Esophagus squamous epithelium (tissue), 5 donors: ENCODE measurements around the gene ITPA. TPM values are rescaled to one million over a fixed set of nuclear protein-coding genes. Genes with fewer than 3 reads are reported as not detected.

ENCODE experiments used
- DNase-seq: peaks from one replicate; lab custom pipeline; 2025; lab: John Stamatoyannopoulos, UW
- H3K27ac ChIP-seq, 4 donors: fragments of 200-600 bp; sonication (generic); one replicate each; pipeline ENCODE4 v1.5.1; 2016 to 2019; ENCODE audit warnings: mild to moderate bottlenecking in 1 of 4
- H3K27me3 ChIP-seq, 4 donors: fragments of 200-600 bp; sonication (generic); 1 replicate in 3 of 4; 2 replicates in 1 of 4; pipeline versions ENCODE4 v1.5.1 to v1.6.0; 2017 to 2021; ENCODE audit warnings: antibody characterized with exemption in 1 of 4
- H3K36me3 ChIP-seq, 3 donors: fragments of 200-600 bp; sonication (generic); one replicate each; pipeline ENCODE4 v1.5.1; 2016 to 2019
- H3K4me1 ChIP-seq, 3 donors: fragments of 200-600 bp; sonication (generic); one replicate each; pipeline ENCODE4 v1.5.1; 2017 to 2019
- H3K4me3 ChIP-seq, 4 donors: fragments of 200-600 bp; sonication (generic); 1 replicate in 3 of 4; 2 replicates in 1 of 4; pipeline ENCODE4 v1.5.1; 2016 to 2019; ENCODE audit warnings: mild to moderate bottlenecking in 2 of 4, moderate library complexity in 1 of 4
- H3K9me3 ChIP-seq, 3 donors: fragments of 200-600 bp; sonication (generic); one replicate each; pipeline ENCODE4 v1.5.1; 2016 to 2019
- POLR2A ChIP-seq, 4 donors: fragments of 450-650 bp; IDR thresholded peaks; one replicate each; pipeline ENCODE4 v1.6.1; 2017; ENCODE audit warnings: antibody characterized with exemption in 4 of 4, mild to moderate bottlenecking in 4 of 4, moderate library complexity in 3 of 4
- WGBS, 2 donors: methylation state at CpG; one replicate each; pipeline ENCODE4 v1.1.5; 2018; 5-methylcytosine and 5-hydroxymethylcytosine counted together
- intact Hi-C: fragments of 100-400 bp; cut with DNase I; formaldehyde crosslinking; loops from one replicate; pipeline ENCODE4 v1.15.0; 2022
- total RNA-seq, 4 donors: library from RNA; depleted of rRNA; stranded (reverse); fragments of >200 nt; gene quantifications; one replicate each; pipeline ENCODE4 v1.1.0, GENCODE V29; 2016
- TF ChIP-seq, protein P1 (sequence below), 6 experiments: fragments of 450-650 bp in 4 of 6; fragments of 200-600 bp in 2 of 6; sonication (generic) in 2 of 6; IDR thresholded peaks; one replicate each; pipeline ENCODE4 v1.5.1; 2016 to 2019; ENCODE audit warnings: antibody characterized with exemption in 6 of 6, mild to moderate bottlenecking in 4 of 6, moderate library complexity in 4 of 6
- donor health status: DM: yes; HTN: yes; CAD: no.

Gene ITPA
- total RNA-seq, 4 donors from 2014 or later = 47.1 to 54.5 (median 48.7) TPM

DNA sequence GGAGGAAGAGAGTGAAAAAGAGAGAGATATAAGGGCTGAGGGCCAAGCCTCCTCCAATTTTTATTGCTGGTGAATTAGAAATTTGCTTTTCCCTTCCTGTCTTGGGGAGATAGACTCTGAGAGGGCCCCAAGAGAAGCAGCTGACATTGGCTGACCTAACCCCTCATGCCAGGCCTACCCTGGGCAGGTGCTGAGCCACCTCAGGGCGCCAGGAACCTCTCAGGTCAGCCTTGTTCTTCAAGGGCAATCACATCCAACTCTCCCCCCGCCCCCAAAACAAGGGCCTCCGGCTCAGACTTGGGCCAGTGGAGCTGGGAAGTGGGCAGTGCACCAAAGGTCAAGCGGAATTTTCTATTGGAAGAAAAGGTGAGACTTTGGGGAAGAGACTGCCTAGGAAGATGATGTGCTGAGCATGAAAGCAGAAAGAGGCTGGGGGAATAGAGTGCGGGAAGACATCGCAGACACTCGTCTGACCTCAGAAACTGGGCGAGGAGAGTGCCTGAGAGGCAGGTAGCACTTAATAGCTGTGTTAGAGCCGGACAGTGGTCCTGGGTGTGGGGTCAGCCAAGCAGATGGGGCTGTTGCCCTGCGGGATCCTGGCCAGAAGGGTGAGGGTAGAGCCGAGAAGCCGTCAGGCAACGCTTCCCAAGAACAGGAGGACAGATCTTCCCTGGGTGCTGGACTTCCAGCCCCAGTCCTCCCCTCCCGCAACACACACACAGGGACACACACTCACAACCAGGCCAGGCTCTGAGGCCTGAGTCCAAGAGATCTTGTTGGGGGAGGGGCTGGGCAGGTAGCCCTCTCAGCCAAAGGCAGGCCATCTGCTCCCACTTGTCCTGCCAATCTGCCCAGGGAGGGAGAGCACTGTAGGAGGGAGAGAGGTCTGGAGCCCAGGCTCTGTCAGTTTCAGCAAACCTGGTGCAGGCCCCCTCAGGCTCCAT lies 45.9 kb upstream of the ITPA start:
- no peak overlapping the region for H3K4me3 ChIP-seq
- 92% methylated on average over 9 to 12 of the region's 14 CpGs for WGBS, 2 donors
- no peaks in the 10 kb centered on the region for H3K36me3 ChIP-seq
- H3K4me1 ChIP-seq = peaks cover 5 to 32% (median 12%) of the 10 kb centered on the region in 3 donors
- peaks cover 0 to 17% (median 0%) of the 10 kb centered on the region in 4 donors for H3K27me3 ChIP-seq
- no peak for TF ChIP-seq POLR2A (IDR thresholded peaks at IDR 0.05)
- TF ChIP-seq, protein P1, sequence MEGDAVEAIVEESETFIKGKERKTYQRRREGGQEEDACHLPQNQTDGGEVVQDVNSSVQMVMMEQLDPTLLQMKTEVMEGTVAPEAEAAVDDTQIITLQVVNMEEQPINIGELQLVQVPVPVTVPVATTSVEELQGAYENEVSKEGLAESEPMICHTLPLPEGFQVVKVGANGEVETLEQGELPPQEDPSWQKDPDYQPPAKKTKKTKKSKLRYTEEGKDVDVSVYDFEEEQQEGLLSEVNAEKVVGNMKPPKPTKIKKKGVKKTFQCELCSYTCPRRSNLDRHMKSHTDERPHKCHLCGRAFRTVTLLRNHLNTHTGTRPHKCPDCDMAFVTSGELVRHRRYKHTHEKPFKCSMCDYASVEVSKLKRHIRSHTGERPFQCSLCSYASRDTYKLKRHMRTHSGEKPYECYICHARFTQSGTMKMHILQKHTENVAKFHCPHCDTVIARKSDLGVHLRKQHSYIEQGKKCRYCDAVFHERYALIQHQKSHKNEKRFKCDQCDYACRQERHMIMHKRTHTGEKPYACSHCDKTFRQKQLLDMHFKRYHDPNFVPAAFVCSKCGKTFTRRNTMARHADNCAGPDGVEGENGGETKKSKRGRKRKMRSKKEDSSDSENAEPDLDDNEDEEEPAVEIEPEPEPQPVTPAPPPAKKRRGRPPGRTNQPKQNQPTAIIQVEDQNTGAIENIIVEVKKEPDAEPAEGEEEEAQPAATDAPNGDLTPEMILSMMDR (IDR thresholded peaks at IDR 0.05) = no peak
- no peaks in the 10 kb centered on the region for H3K9me3 ChIP-seq
- DNase-seq = no peak
- no peak overlapping the region for H3K27ac ChIP-seq
- intact Hi-C loops = no loop called here

DNA sequence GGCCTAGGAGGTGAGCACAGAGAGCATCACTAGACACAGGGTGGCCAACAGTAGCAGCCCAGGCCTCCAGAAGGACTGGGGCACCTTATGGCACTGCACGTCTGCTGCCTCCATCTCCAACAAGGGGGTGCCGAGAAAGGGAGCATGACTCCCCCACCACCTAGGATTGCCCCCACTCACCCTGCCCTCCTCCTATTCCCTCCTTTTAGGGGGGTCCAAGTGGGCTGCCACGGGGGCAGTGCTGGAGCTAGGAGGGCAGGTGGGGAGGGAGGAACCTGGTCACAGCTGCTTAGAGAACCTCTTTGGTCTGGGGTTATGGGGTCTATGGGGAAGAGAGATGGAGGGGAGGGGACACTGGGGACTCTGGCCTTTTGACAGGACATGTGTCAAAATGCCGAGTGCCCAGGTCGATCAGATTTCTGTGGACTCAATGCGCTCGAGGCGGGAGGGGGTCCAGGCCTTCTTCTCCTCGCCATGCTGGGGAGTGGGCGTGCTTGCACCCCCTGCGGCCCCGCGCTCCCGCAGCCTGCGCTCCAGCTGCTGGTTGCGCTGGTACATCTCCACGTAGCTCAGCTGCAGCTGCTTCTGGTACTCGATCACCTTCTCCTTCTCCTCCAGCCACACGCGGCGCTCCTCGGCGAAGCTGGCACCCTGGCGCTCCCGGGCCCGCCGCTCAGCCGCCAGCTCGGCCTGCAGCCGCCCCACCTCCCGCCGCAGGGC lies 45.1 kb upstream of the ITPA start:
- no peak overlapping the region for H3K4me3 ChIP-seq
- no peak overlapping the region for H3K27ac ChIP-seq
- DNase-seq = no peak
- peaks cover 0 to 27% (median 9%) of the 10 kb centered on the region in 3 donors for H3K4me1 ChIP-seq
- H3K9me3 ChIP-seq = no peaks in the 10 kb centered on the region
- WGBS, 2 donors = 82 to 89% methylated on average over 7 to 23 of the region's 32 CpGs
- peaks cover 0 to 24% (median 0%) of the 10 kb centered on the region in 4 donors for H3K27me3 ChIP-seq
- intact Hi-C loops = no loop called here
- TF ChIP-seq, protein P1 (IDR thresholded peaks at IDR 0.05) = no peak
- TF ChIP-seq POLR2A (IDR thresholded peaks at IDR 0.05) = no peak
- H3K36me3 ChIP-seq = no peaks in the 10 kb centered on the region

DNA sequence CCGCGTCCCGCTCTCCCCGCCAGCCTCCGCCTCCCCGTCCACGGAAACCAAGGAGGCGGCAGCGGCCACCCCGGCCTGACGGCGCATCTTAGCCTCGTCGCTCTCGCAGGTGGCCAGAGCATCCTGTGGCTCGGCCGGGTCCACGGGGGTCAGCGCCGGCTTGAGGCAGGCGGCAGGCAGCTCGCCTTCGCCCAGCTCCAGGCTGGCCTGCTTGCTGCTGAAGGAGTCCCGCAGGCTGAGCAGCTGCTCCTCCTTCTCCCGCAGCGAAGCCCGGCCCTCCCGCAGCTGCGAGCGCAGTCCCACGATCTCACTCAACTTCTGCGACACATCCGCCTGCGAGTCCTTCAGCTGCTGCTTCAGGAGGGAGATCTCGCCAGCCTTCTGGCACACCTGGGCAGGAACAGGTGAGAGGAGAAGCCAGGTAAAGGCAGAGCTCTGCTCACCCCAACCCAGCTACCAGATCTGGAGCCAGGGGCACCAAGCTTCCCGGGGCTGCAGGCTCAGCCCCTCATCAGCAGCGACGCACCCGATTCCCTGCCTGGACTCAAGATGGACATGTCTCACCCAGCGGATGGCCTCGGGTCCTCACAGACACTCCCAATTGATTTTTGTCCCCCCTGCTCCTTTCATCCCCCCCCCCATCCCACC lies 44.4 kb upstream of the ITPA start:
- Histone ChIP-seq H3K9me3 (no peaks in the 10 kb centered on the region), H3K27ac (no peak overlapping the region), H3K36me3 (no peaks in the 10 kb centered on the region), H3K27me3 (peaks cover 0 to 24% (median 0%) of the 10 kb centered on the region in 4 donors), H3K4me3 (no peak overlapping the region), H3K4me1 (peaks cover 0 to 26% (median 9%) of the 10 kb centered on the region in 3 donors)
- TF ChIP-seq POLR2A (IDR thresholded peaks at IDR 0.05) = no peak
- TF ChIP-seq, protein P1 (IDR thresholded peaks at IDR 0.05) = no peak
- intact Hi-C loops = no loop called here
- WGBS, 2 donors = 61 to 81% methylated on average over 4 to 13 of the region's 41 CpGs
- no peak for DNase-seq

DNA sequence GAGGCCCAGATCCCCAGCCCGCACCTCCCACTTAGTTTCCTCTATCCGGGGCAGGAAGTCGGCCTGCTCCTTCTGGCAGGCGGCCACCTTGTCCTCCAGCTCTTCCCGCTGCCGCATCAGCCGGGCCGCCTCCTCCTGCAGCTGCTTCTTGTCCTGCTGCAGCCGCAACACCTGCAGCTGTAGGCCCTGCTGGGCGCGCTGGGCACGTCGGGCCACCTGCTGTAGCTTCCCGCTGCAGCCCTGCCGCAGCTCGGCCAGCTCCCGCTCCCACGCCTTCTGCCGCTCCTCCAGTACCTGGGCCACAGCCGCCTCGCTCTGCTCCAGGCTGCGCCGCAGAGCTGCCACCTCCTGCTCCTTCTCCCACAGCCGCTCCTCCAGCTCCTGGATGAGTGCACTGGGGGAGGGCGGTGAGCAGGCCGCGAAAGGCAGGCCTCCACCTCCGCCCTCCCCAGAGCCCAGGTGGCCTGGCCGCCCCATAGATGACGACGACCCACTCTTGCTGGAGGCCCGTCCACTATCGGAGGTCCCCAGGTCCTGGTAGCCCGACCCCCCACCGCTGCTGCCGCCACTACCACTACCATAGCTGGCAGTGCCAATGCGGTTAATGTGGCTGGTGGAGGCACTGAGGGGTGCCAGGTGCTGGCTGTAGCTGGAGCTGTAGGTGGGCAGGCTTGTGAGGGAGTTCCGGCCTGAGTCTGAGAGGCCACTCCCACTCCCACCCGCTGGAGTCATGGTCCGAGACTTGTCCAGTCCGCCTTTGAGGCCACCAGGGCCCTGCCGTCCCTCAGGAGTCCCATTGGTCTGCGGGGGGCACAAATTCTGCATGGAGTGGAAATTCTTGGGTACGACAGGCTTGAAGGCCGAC lies 43.6 kb upstream of the ITPA start:
- intact Hi-C loops = no loop called here
- Histone ChIP-seq H3K36me3 (no peaks in the 10 kb centered on the region), H3K4me3 (no peak overlapping the region), H3K27me3 (peaks cover 0 to 24% (median 0%) of the 10 kb centered on the region in 4 donors), H3K27ac (no peak overlapping the region), H3K9me3 (no peaks in the 10 kb centered on the region), H3K4me1 (peaks cover 0 to 22% (median 9%) of the 10 kb centered on the region in 3 donors)
- no peak for DNase-seq
- TF ChIP-seq, protein P1 (IDR thresholded peaks at IDR 0.05) = no peak
- no peak for TF ChIP-seq POLR2A (IDR thresholded peaks at IDR 0.05)
- 61 to 73% methylated on average over 12 to 20 of the region's 45 CpGs for WGBS, 2 donors
